Measurements from ENCODE around the gene GSTO2. TPM values are rescaled to one million over a fixed set of nuclear protein-coding genes. Genes with fewer than 3 reads are reported as not detected.

Gene GSTO2
- total and polyA plus RNA-seq, 2 of the 13 experiments (the other 11 are each of a cell fraction or from before 2014, with no cell fraction given) = 2.1 to 7.9 TPM

DNA sequence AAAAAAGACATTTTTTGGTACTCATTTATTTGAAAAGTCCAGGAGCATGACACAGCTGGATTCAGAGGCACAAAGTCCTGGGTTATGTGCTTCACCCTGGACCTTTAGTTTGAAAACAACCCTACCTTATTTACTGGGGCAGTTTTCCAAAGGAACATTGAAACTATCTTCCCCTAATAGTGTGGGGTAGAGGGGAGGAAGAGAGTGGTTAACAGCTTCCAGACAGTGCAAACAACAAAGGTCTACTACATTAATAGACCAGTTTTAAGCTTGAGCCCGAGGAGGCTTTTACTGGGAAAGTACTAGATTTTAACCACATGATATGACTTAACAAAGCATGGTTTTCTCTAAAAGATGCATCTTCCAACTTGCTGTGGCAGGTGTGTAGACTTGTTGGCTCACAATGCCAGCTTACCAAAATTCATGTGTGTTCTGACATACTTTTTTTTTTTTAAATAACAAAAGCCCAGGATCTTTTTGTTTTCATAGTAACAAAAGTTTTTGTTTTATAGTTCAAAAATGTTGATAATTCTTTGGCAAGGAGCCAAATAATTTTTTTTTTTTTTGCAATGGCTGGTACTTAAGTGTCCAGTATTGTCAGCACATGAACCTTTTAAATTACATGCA is 12.5 kb upstream of the GSTO2 start (continued):
- no peak for TF ChIP-seq CERS6 (CRISPR knock-in tag; IDR thresholded peaks at IDR 0.05)
- peak; percentile 20; the same call in 1 of the 2 replicates for TF ChIP-seq PHF21A (CRISPR knock-in tag; IDR thresholded peaks at IDR 0.05)
- TF ChIP-seq SOX13 (IDR thresholded peaks at IDR 0.05) = no peak
- peak in 1 of 2 experiments; percentile 46; a peak in 1 of 4 replicates for TF ChIP-seq SOX13 (CRISPR knock-in tag; conservative IDR thresholded peaks at IDR 0.05 in 1 of 2, IDR thresholded peaks at IDR 0.05 in 1 of 2)
- TF ChIP-seq TP53 (CRISPR knock-in tag; conservative IDR thresholded peaks at IDR 0.05) = no peak
- TF ChIP-seq MEIS2 (CRISPR knock-in tag; IDR thresholded peaks at IDR 0.05) = no peak
- TF ChIP-seq BCL6 (CRISPR knock-in tag; IDR thresholded peaks at IDR 0.05) = 0 out of 2 replicates have a peak, but pooled peaks have one; percentile 30
- TF ChIP-seq NR2F6 (IDR thresholded peaks at IDR 0.05) = peak; percentile 56
- peak; percentile 57; the same call in 1 of the 2 replicates for TF ChIP-seq NR2F6 (CRISPR knock-in tag; IDR thresholded peaks at IDR 0.05)
- peak; percentile 94 for TF ChIP-seq ZNF20 (CRISPR knock-in tag; IDR thresholded peaks at IDR 0.05)
- no peak for TF ChIP-seq SNAPC5 (CRISPR knock-in tag; IDR thresholded peaks at IDR 0.05; ENCODE audit: borderline replicate concordance)

DNA sequence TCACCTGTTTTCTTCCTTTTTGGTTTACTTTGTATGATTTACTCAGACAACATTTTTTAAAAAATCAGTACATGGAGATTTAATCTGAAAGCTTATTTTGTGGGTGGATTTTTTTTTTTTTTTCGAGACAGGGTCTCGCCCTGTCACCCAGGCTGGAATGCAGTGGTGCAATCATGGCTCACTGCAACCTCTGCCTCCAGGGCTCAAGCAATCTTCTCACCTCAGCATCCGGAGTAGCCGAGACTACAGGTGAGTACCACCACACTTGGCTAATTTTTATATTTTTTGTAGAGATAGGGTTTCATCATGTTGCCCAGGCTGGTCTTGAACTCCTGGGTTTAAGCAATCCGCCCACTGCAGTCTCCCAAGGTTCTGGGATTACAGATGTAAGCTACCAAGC is 11.7 kb upstream of the GSTO2 start:
- TF ChIP-seq ZNF362 (CRISPR knock-in tag; IDR thresholded peaks at IDR 0.05; ENCODE audit: borderline replicate concordance) (peak; percentile 30; the same call in 1 of the 2 replicates), TEAD3 (CRISPR knock-in tag; optimal IDR thresholded peaks at IDR 0.05; ENCODE audit: borderline replicate concordance) (peak; percentile 62), ZNF256 (CRISPR knock-in tag; conservative IDR thresholded peaks at IDR 0.05) (no peak), CBFB (CRISPR knock-in tag; IDR thresholded peaks at IDR 0.05) (no peak), GATAD2A (CRISPR knock-in tag; IDR thresholded peaks at IDR 0.05) (no peak), CEBPG (CRISPR knock-in tag; IDR thresholded peaks at IDR 0.05) (0 out of 2 replicates have a peak, but pooled peaks have one; percentile 32), TCF7 (IDR thresholded peaks at IDR 0.05; ENCODE audit: low read depth) (no peak)
- intact Hi-C loops (cut with micrococcal nuclease; ENCODE audit: unreplicated experiment) = loop anchor here (10.0 kb wide), 1 partner anchor 132 kb away; the partner anchor contains the start of gene SFR1
- FAIRE-seq = no peak
- H2AFZ ChIP-seq (ENCODE audit: low read length) = no peak overlapping the region
- peaks cover 5% of the 10 kb centered on the region; the same call in 1 of the 2 replicates for H4K20me1 ChIP-seq (ENCODE audit: insufficient read depth, low read length)
- CTCF ChIA-PET (ENCODE audit: low intra/inter-chr PET ratio, low total read pairs) = no interaction called here
- peaks cover 81% of the 10 kb centered on the region for H3K4me1 ChIP-seq (ENCODE audit: insufficient read depth, low read length)
- in situ Hi-C loops (cut with HindIII; ENCODE audit: extremely low pct_ligation_motif_present, low pct_unique_long_range_greater_than_20kb) = no loop called here
- no peak for DNase-seq (ENCODE audit: low spot score)
- no peaks in the 10 kb centered on the region; a peak in 1 of 5 replicates for H3K27me3 ChIP-seq (ENCODE audit: control insufficient read depth in 1 of 2, insufficient read depth in 2 of 2, low read length in 2 of 2)
- H3K27ac ChIP-seq (ENCODE audit: extremely low read length, insufficient read depth, low read length) = peak overlapping the region; percentile 90
- H3K9me3 ChIP-seq (ENCODE audit: low read length) = no peaks in the 10 kb centered on the region
- H3K79me2 ChIP-seq (ENCODE audit: insufficient read depth, low read length) = peaks cover 74% of the 10 kb centered on the region
- POLR2A ChIA-PET = interaction anchor here (1.4 to 6.7 kb wide), 4 partner anchors 18 to 30 kb away, joined by 6 to 59 read pairs (median 40); partner anchors contain the start of gene CFAP43
- 64% methylated on average over 5 of the region's 5 CpGs for WGBS (ENCODE audit: low lambda C conversion rate)
- BruUV-seq (replicated peaks) = no TSS peak
- ATAC-seq = no peak
- H3K4me2 ChIP-seq (ENCODE audit: low read depth, low read length) = peak overlapping the region; percentile 84
- peaks cover 7 to 44% of the 10 kb centered on the region in 2 experiments; a peak in 4 of 5 replicates for H3K36me3 ChIP-seq (replicated peaks in 1 of 2; ENCODE audit: control insufficient read depth in 1 of 2, insufficient read depth in 2 of 2, low read length in 2 of 2)
- H3K9ac ChIP-seq (ENCODE audit: insufficient read depth, low read depth, low read length) = no peak overlapping the region
- peak overlapping the region in 2 of 3 experiments; percentile 88; a peak in 3 of 6 replicates for H3K4me3 ChIP-seq (replicated peaks in 1 of 3; ENCODE audit: insufficient read depth in 1 of 3, low read depth in 2 of 3, low read length in 3 of 3)

Data from HepG2 (cell line).